ENCODE data around the gene RALGPS2.
A peak's percentile ranks its signal among the peaks of the same experiment; 100 is the strongest.

The RALGPS2 gene

GRCh38 chr1:178772952-178773351 lies 47.9 kb downstream of the RALGPS2 start:
- DNase-seq, result no peak
- Histone ChIP-seq H2AFZ (ENCODE audit: insufficient read depth, low read length, poor library complexity) (no peak overlapping the region), H3K27ac (ENCODE audit: low read depth, low read length) (no peak overlapping the region), H4K12ac (ENCODE audit: low read depth, low read length) (no peak overlapping the region), H3K23ac (ENCODE audit: low read length) (no peak overlapping the region), H4K8ac (ENCODE audit: low read depth, low read length) (no peak overlapping the region), H2BK5ac (ENCODE audit: low read depth, low read length, poor library complexity) (no peak overlapping the region), H3K9ac (ENCODE audit: low read length) (no peak overlapping the region), H4K91ac (ENCODE audit: low read depth, low read length) (no peak overlapping the region), H3K18ac (ENCODE audit: low read length) (no peak overlapping the region), H3K4me1 (ENCODE audit: control insufficient read depth in 1 of 2, insufficient read depth in 2 of 2, low read length in 2 of 2) (no peaks in the 10 kb centered on the region), H2BK120ac (ENCODE audit: insufficient read depth, low read length, poor library complexity) (no peak overlapping the region), H3K79me2 (ENCODE audit: control insufficient read depth, insufficient read depth, low read length, poor library complexity) (no peaks in the 10 kb centered on the region), H3K9me3 (ENCODE audit: insufficient read depth, low read depth, low read length) (peaks cover 8% of the 10 kb centered on the region), H3K79me1 (ENCODE audit: low read length) (no peaks in the 10 kb centered on the region), H3K14ac (ENCODE audit: low read length) (no peak overlapping the region), H3K27me3 (ENCODE audit: insufficient read depth, low read length) (no peaks in the 10 kb centered on the region), H2AK5ac (ENCODE audit: low read length) (no peak overlapping the region), H3K4me2 (ENCODE audit: low read length) (no peak overlapping the region), H3K4me3 (ENCODE audit: low read depth, low read length) (no peak overlapping the region), H3K36me3 (ENCODE audit: control insufficient read depth in 1 of 2, insufficient read depth in 2 of 2, low read length in 2 of 2) (peaks cover 0 to 1% of the 10 kb centered on the region in 2 experiments), H2BK12ac (ENCODE audit: low read length) (no peak overlapping the region), H3K4ac (ENCODE audit: low read depth, low read length) (no peak overlapping the region)
- WGBS (ENCODE audit: extremely low coverage, insufficient coverage, insufficient read length), result no CpG with 5 or more reads among the region's 5 CpGs

- Histone ChIP-seq H3K9me3 (ENCODE audit: insufficient read depth, low read depth, low read length) (peaks cover 3% of the 10 kb centered on the region), H3K4me1 (ENCODE audit: control insufficient read depth in 1 of 2, insufficient read depth in 2 of 2, low read length in 2 of 2) (no peaks in the 10 kb centered on the region), H3K9ac (ENCODE audit: low read length) (no peak overlapping the region), H2BK12ac (ENCODE audit: low read length) (no peak overlapping the region), H2BK120ac (ENCODE audit: insufficient read depth, low read length, poor library complexity) (no peak overlapping the region), H3K79me1 (ENCODE audit: low read length) (no peaks in the 10 kb centered on the region), H2BK5ac (ENCODE audit: low read depth, low read length, poor library complexity) (no peak overlapping the region), H4K8ac (ENCODE audit: low read depth, low read length) (no peak overlapping the region), H3K27me3 (ENCODE audit: insufficient read depth, low read length) (no peaks in the 10 kb centered on the region), H4K12ac (ENCODE audit: low read depth, low read length) (no peak overlapping the region), H3K18ac (ENCODE audit: low read length) (no peak overlapping the region), H3K4me3 (ENCODE audit: low read depth, low read length) (no peak overlapping the region), H2AK5ac (ENCODE audit: low read length) (no peak overlapping the region), H3K14ac (ENCODE audit: low read length) (no peak overlapping the region), H3K79me2 (ENCODE audit: control insufficient read depth, insufficient read depth, low read length, poor library complexity) (no peaks in the 10 kb centered on the region), H2AFZ (ENCODE audit: insufficient read depth, low read length, poor library complexity) (no peak overlapping the region), H3K27ac (ENCODE audit: low read depth, low read length) (no peak overlapping the region), H3K4me2 (ENCODE audit: low read length) (no peak overlapping the region), H3K36me3 (ENCODE audit: control insufficient read depth in 1 of 2, insufficient read depth in 2 of 2, low read length in 2 of 2) (peaks cover 0 to 1% of the 10 kb centered on the region in 2 experiments), H3K23ac (ENCODE audit: low read length) (no peak overlapping the region), H4K91ac (ENCODE audit: low read depth, low read length) (no peak overlapping the region), H3K4ac (ENCODE audit: low read depth, low read length) (no peak overlapping the region)
- DNase-seq, result peak in 1 of 2 donors; percentile 25
These were observed 49.2 kb downstream of the RALGPS2 start for GRCh38 chr1:178774263-178774662.

- Histone ChIP-seq H4K91ac (ENCODE audit: low read depth, low read length) (no peak overlapping the region), H3K18ac (ENCODE audit: low read length) (no peak overlapping the region), H3K23ac (ENCODE audit: low read length) (no peak overlapping the region), H3K4me1 (ENCODE audit: control insufficient read depth in 1 of 2, insufficient read depth in 2 of 2, low read length in 2 of 2) (no peaks in the 10 kb centered on the region), H3K4me2 (ENCODE audit: low read length) (no peak overlapping the region), H3K36me3 (ENCODE audit: control insufficient read depth in 1 of 2, insufficient read depth in 2 of 2, low read length in 2 of 2) (peaks cover 0 to 1% of the 10 kb centered on the region in 2 experiments), H2AK5ac (ENCODE audit: low read length) (no peak overlapping the region), H3K79me2 (ENCODE audit: control insufficient read depth, insufficient read depth, low read length, poor library complexity) (no peaks in the 10 kb centered on the region), H4K12ac (ENCODE audit: low read depth, low read length) (no peak overlapping the region), H2AFZ (ENCODE audit: insufficient read depth, low read length, poor library complexity) (no peak overlapping the region), H3K4ac (ENCODE audit: low read depth, low read length) (no peak overlapping the region), H2BK12ac (ENCODE audit: low read length) (no peak overlapping the region), H2BK120ac (ENCODE audit: insufficient read depth, low read length, poor library complexity) (no peak overlapping the region), H3K9ac (ENCODE audit: low read length) (no peak overlapping the region), H3K14ac (ENCODE audit: low read length) (no peak overlapping the region), H3K79me1 (ENCODE audit: low read length) (no peaks in the 10 kb centered on the region), H2BK5ac (ENCODE audit: low read depth, low read length, poor library complexity) (no peak overlapping the region), H3K27me3 (ENCODE audit: insufficient read depth, low read length) (no peaks in the 10 kb centered on the region), H3K27ac (ENCODE audit: low read depth, low read length) (no peak overlapping the region), H3K9me3 (ENCODE audit: insufficient read depth, low read depth, low read length) (no peaks in the 10 kb centered on the region), H3K4me3 (ENCODE audit: low read depth, low read length) (no peak overlapping the region), H4K8ac (ENCODE audit: low read depth, low read length) (no peak overlapping the region)
- WGBS (ENCODE audit: extremely low coverage, insufficient coverage, insufficient read length), result no CpG with 5 or more reads among the region's 2 CpGs
- no peak for DNase-seq
These were observed 51.5 kb downstream of the RALGPS2 start for GRCh38 chr1:178776553-178776952.

GRCh38 chr1:178781533-178782330 lies 56.7 kb downstream of the RALGPS2 start:
- Histone ChIP-seq H2BK120ac (ENCODE audit: insufficient read depth, low read length, poor library complexity) (no peak overlapping the region), H2AFZ (ENCODE audit: insufficient read depth, low read length, poor library complexity) (no peak overlapping the region), H3K4ac (ENCODE audit: low read depth, low read length) (no peak overlapping the region), H4K91ac (ENCODE audit: low read depth, low read length) (no peak overlapping the region), H3K79me1 (ENCODE audit: low read length) (no peaks in the 10 kb centered on the region), H4K12ac (ENCODE audit: low read depth, low read length) (no peak overlapping the region), H3K14ac (ENCODE audit: low read length) (no peak overlapping the region), H3K36me3 (ENCODE audit: control insufficient read depth in 1 of 2, insufficient read depth in 2 of 2, low read length in 2 of 2) (no peaks in the 10 kb centered on the region), H2BK12ac (ENCODE audit: low read length) (no peak overlapping the region), H2AK5ac (ENCODE audit: low read length) (no peak overlapping the region), H4K8ac (ENCODE audit: low read depth, low read length) (no peak overlapping the region), H3K9me3 (ENCODE audit: insufficient read depth, low read depth, low read length) (no peaks in the 10 kb centered on the region), H3K18ac (ENCODE audit: low read length) (no peak overlapping the region), H3K4me1 (ENCODE audit: control insufficient read depth in 1 of 2, insufficient read depth in 2 of 2, low read length in 2 of 2) (peaks cover 0 to 2% of the 10 kb centered on the region in 2 experiments), H3K4me2 (ENCODE audit: low read length) (no peak overlapping the region), H3K27me3 (ENCODE audit: insufficient read depth, low read length) (no peaks in the 10 kb centered on the region), H3K27ac (ENCODE audit: low read depth, low read length) (no peak overlapping the region), H3K9ac (ENCODE audit: low read length) (no peak overlapping the region), H3K23ac (ENCODE audit: low read length) (no peak overlapping the region), H3K79me2 (ENCODE audit: control insufficient read depth, insufficient read depth, low read length, poor library complexity) (no peaks in the 10 kb centered on the region), H2BK5ac (ENCODE audit: low read depth, low read length, poor library complexity) (no peak overlapping the region), H3K4me3 (ENCODE audit: low read depth, low read length) (no peak overlapping the region)
- no peak for DNase-seq
- no CpG with 5 or more reads among the region's 2 CpGs for WGBS (ENCODE audit: extremely low coverage, insufficient coverage, insufficient read length)
